Measurements from ENCODE around the gene CADM1. TPM values are rescaled to one million over a fixed set of nuclear protein-coding genes. Genes with fewer than 3 reads are reported as not detected.

The CADM1 gene
- total RNA-seq, 1 experiment from 2014 or later = 0.79 TPM

- CTCF ChIA-PET = no interaction called here
- no peak overlapping the region for H2AFZ ChIP-seq (ENCODE audit: low read depth, low read length, poor library complexity, severe bottlenecking)
- no peak for DNase-seq (ENCODE audit: low read depth, low spot score)
- RAD21 ChIA-PET (ENCODE audit: low non-redundant PET in 1 of 2, low total read pairs in 2 of 2, uncharacterized antibody in 2 of 2, unreplicated experiment in 2 of 2) = no interaction called here
- TF ChIP-seq SRF (IDR thresholded peaks at IDR 0.05; ENCODE audit: low read depth) (no peak), CTCF (IDR thresholded peaks at IDR 0.05 in 2 of 3, conservative IDR thresholded peaks at IDR 0.05 in 1 of 3; ENCODE audit: borderline replicate concordance in 1 of 3, insufficient read depth in 1 of 3, low read depth in 2 of 3, low read length in 2 of 3) (no peak)
- no peak overlapping the region for H3K27ac ChIP-seq (ENCODE audit: low read depth, low read length)
- no peak for ATAC-seq
- POLR2A ChIA-PET = no interaction called here
- no peaks in the 10 kb centered on the region for H3K79me2 ChIP-seq (ENCODE audit: insufficient read depth, low read length)
- no TSS peak for BruUV-seq (replicated peaks)
- H3K27me3 ChIP-seq (ENCODE audit: insufficient read depth, low read length) = no peaks in the 10 kb centered on the region
- no peaks in the 10 kb centered on the region for H3K9me2 ChIP-seq (ENCODE audit: insufficient read depth)
- no peaks in the 10 kb centered on the region for H4K20me1 ChIP-seq (ENCODE audit: insufficient read depth)
- H3K36me3 ChIP-seq (ENCODE audit: control insufficient read depth in 1 of 2, insufficient read depth in 2 of 2, low read length in 2 of 2) = no peaks in the 10 kb centered on the region
- H3K4me3 ChIP-seq (replicated peaks in 1 of 2; ENCODE audit: low read depth in 1 of 2, low read length in 2 of 2) = no peak overlapping the region
- no peak overlapping the region for H3K4me2 ChIP-seq (ENCODE audit: low read length)
- intact Hi-C loops (cut with micrococcal nuclease) = no loop called here
- H3K9me3 ChIP-seq (ENCODE audit: control insufficient read depth in 1 of 2, insufficient read depth in 1 of 2, low read depth in 1 of 2, low read length in 2 of 2) = peaks cover 0 to 13% of the 10 kb centered on the region in 2 experiments; a peak in 2 of 4 replicates
- H3K4me1 ChIP-seq (ENCODE audit: control insufficient read depth in 1 of 2, insufficient read depth in 2 of 2, low read length in 2 of 2) = no peaks in the 10 kb centered on the region
- no peak overlapping the region for H3K9ac ChIP-seq (ENCODE audit: low read length)
These were observed 48.2 kb downstream of the CADM1 start for GRCh38 chr11:115456019-115456418.

DNA sequence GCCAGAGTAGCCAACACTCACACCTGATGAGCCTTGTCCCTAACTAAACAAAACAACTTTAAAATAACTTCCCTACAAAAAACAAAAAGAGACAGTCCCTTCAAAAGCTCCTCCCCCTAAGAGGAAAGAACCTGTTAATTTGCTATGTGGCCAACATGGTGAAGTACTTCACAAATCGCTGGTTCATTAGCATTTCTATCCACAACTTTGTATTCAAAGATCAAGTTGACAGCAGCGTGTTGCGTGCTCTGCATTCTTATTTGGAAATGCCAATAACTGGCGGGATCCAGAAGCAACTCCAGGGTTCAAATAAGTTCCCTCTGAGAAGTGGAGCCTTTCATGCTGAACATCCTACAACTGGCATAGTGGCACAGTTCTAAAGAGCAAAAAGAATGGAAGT is 48.6 kb downstream of the CADM1 start:
- Histone ChIP-seq H3K79me2 (ENCODE audit: insufficient read depth, low read length) (no peaks in the 10 kb centered on the region), H3K27ac (ENCODE audit: low read depth, low read length) (no peak overlapping the region), H3K4me2 (ENCODE audit: low read length) (no peak overlapping the region), H3K36me3 (ENCODE audit: control insufficient read depth in 1 of 2, insufficient read depth in 2 of 2, low read length in 2 of 2) (no peaks in the 10 kb centered on the region), H4K20me1 (ENCODE audit: insufficient read depth) (no peaks in the 10 kb centered on the region), H3K9ac (ENCODE audit: low read length) (no peak overlapping the region), H2AFZ (ENCODE audit: low read depth, low read length, poor library complexity, severe bottlenecking) (no peak overlapping the region), H3K4me3 (replicated peaks in 1 of 2; ENCODE audit: low read depth in 1 of 2, low read length in 2 of 2) (no peak overlapping the region), H3K9me2 (ENCODE audit: insufficient read depth) (no peaks in the 10 kb centered on the region), H3K4me1 (ENCODE audit: control insufficient read depth in 1 of 2, insufficient read depth in 2 of 2, low read length in 2 of 2) (no peaks in the 10 kb centered on the region), H3K9me3 (ENCODE audit: control insufficient read depth in 1 of 2, insufficient read depth in 1 of 2, low read depth in 1 of 2, low read length in 2 of 2) (peaks cover 0 to 13% of the 10 kb centered on the region in 2 experiments; a peak in 2 of 4 replicates), H3K27me3 (ENCODE audit: insufficient read depth, low read length) (no peaks in the 10 kb centered on the region)
- intact Hi-C loops (cut with micrococcal nuclease) = no loop called here
- ATAC-seq (no peak), DNase-seq (ENCODE audit: low read depth, low spot score) (no peak)
- ChIA-PET RAD21 (ENCODE audit: low non-redundant PET in 1 of 2, low total read pairs in 2 of 2, uncharacterized antibody in 2 of 2, unreplicated experiment in 2 of 2) (no interaction called here), CTCF (no interaction called here), POLR2A (no interaction called here)
- BruUV-seq (replicated peaks) = no TSS peak
- TF ChIP-seq ZNF274 (IDR thresholded peaks at IDR 0.05; ENCODE audit: low read depth, low read length) (no peak), YY1 (IDR thresholded peaks at IDR 0.05; ENCODE audit: extremely low read depth, insufficient replicate concordance, low read depth, low read length) (no peak)

Data from HCT116 (cell line).